ENCODE measurements around the gene ITSN2.
"Not testable (repeated sequence)": the region's sequence is repeated elsewhere in the genome, so short reads cannot be mapped to it uniquely, and the experiment has no call there.

The ITSN2 gene

DNA sequence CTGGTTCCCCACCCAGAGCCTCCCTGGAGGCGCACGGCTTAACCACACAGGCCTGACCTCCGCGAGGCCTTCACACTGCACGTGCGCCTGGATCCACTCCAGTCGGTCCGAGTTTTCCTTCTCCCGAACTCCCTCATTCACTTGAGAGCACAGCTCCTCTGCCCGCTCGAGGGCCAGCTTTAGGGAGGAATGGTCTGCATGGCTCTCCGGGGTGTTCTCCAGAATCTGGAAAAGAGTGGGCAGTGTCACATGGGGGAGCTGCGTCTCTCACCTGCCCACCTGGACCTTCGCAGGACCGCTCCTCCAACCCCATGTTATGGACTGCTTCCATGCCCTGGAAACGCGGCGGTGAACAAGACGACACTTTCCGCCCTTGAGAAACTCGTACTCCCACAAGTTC, 149.6 kb downstream of the ITSN2 start:
- DNase-seq (ENCODE audit: low spot score): no peak

DNA sequence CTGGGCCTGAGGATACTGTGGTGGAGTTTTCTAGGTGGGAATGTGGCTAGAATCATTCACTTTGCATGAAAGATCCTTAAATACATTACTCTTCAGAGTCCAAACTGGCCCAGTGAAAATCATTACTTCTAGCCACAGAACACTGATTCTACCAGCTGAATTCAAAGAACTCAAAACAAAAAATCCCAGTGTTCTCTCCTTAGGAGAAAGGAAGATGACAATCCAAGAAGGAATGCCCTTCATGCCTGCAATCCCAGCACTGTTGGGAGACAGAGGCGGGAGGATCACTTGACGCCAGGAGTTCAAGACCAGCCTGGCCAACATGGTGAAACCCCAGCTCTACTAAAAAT, 150.3 kb downstream of the ITSN2 start:
- no peak for DNase-seq (ENCODE audit: low spot score)

DNA sequence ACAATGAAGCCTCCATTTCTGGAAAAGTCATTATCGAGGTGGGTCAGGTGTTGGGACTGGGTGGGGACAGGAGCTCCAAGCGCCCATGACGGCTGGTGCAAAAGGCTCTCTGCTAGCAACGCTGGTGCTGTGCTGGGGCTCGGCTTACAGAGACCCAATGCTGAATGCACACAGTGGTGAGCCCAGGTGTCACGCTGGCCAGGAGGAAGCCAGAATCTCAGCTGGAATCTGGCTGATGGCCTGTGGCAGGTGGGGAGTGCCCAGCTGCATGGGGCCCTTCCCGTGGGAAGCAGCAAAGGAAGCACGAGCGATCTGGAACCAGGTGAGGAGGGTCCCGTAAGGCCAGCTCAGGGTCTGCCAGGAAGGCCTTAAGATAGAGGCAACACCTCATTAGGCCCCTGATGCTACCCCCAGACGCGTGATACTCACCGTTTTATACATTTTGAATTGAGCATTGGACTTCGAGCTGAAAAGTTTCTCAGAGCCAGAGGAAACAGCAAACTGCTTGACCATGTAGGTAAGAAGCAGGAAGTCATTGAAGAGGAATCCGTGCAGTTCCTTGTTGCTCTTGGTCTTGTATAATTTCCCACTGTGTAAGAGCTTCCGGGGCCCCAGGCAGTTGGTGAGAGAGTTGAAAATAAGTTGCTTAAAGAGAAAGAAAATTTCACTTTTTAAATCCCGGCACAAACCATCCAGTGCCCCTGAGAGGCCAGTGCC, 150.8 kb downstream of the ITSN2 start:
- DNase-seq (ENCODE audit: low spot score): no peak

DNA sequence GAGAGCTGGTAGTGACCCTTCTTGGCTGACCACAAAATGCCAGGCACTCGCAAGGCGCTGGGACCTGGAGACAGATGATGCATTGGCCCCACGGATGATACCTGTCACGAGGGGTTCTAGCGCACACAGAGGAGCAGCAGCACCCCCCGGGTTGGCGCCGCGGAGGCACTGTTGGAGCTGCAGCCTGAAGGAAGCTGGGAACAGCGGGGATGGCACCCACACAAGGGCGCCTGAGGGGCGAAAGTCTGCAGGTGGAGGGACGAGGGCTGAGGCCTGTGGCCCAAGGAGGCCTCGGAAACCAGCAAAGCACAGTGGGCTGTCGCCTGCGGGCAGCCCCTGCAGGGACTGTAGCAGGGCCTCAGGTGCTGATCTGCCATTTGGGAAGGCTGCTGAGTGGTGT, 151.8 kb downstream of the ITSN2 start:
- DNase-seq (ENCODE audit: low spot score): no peak

DNA sequence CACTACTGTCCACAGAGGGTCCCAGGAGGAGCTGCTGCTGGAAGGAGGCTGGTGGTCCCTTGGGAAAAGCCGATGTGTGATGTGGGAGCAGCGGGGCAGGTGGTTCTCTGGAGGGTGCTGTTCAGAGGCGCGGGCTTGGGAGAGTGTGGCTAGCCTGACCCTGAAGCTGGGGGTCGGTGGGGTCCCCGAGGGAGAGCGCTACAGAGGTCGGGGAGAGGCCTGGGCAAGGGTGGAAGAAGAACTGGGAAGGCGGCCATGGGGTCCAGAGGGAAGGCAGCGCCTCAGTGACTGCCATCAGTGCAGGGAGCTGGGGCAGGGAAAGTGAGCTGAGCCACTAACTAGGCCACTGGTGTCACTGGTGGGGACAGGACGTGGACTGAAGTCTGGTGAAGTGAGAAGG, 153.0 kb downstream of the ITSN2 start:
- no peak for DNase-seq (ENCODE audit: low spot score)

DNA sequence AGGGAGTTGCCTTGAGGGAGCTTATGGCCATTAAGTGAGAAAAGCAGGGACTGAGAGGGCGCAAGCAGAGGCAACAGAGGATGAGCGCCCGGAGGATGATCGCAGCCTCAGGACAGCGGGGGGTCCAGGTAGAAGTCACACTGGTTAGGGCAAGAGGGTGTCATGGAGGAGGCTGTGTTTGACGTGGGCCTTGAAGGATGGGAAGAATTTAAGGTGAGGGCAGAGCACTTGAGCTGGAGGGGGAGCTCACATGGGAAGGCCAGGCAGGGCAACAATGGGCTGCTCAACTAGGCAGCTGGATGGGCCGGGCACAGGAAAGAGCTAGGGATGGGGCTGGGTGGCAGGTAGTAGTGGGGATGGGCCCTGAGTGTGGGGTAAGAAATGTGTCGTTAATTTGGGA, 153.6 kb downstream of the ITSN2 start:
- DNase-seq (ENCODE audit: low spot score): no peak

DNA sequence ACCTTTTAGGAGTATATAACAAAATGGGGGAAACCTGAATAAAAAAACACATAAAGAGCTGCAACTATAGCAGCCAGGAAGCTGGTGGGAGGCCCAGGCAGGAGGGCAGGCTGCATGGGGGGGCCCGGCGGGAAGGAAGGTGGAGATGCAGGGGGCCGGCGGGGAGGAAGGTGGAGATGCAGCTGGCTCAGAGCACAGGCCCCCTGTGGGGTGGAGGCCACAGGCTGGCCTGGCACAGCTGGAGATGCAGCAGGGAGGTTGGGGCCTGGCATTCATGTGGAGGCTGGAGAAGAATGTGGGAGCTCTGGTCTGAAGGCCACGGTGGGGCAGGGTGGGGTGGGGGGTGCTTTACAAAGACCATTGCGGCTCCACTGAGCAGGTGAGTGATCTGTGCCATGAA, 154.1 kb downstream of the ITSN2 start:
- no peak for DNase-seq (ENCODE audit: low spot score)

DNA sequence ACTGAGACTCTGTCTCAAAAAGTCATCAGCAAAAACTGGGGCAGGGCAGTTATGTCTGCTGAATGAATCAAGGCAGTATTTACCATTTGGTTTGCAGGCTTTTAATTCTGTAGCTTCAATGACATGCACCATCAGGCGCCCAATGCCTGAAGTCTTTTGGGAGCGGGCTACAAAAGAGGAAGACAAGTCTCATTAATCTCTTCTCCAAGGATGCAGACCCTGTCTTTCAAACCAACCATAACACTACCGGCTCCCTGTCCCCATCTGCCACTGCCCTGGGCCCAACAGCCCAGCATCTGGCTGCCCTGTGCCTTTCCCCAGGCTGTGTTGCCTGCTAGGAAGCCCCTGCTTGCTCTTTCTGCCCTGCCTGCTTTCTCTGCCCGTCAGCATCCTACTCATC, 155.2 kb downstream of the ITSN2 start:
- no peak for DNase-seq (ENCODE audit: low spot score)

DNA sequence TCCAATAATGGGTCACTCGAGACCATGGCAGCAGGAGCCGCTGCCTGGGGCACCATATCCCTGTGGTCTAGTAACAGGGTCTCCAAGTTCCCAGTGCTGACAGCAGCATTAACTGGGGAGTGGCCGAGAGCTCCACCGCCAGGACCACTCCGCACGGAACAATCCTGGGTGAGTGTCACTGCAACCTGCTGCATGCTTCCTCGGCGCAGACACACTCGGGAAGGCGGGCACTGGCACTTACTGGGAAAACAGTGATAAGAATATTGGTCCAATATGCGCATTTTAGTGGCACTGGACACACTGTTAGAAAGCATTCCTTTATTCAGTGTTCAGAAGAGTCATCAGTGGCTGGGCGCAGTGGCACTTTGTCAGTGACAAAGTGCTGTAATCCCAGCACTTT, 155.8 kb downstream of the ITSN2 start:
- DNase-seq (ENCODE audit: low spot score): no peak

DNA sequence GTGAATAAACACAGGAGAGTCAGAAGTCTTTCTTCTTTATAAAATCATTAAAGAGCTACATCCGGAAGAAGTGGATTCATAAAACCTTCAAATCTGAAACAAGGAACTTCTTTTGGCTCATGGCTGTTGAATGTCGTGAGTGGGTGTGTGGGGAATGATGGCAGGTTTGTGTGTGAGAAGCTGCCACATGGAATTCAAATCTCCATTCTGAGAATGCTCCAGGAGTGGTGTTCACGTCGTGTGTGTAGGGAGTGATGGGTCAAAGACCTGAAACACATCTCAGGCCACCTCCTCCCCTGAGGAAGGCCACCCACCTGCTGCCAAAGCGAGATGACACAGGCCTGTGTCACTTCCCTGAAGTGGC, 156.6 kb downstream of the ITSN2 start:
- DNase-seq (ENCODE audit: low spot score): no peak

DNA sequence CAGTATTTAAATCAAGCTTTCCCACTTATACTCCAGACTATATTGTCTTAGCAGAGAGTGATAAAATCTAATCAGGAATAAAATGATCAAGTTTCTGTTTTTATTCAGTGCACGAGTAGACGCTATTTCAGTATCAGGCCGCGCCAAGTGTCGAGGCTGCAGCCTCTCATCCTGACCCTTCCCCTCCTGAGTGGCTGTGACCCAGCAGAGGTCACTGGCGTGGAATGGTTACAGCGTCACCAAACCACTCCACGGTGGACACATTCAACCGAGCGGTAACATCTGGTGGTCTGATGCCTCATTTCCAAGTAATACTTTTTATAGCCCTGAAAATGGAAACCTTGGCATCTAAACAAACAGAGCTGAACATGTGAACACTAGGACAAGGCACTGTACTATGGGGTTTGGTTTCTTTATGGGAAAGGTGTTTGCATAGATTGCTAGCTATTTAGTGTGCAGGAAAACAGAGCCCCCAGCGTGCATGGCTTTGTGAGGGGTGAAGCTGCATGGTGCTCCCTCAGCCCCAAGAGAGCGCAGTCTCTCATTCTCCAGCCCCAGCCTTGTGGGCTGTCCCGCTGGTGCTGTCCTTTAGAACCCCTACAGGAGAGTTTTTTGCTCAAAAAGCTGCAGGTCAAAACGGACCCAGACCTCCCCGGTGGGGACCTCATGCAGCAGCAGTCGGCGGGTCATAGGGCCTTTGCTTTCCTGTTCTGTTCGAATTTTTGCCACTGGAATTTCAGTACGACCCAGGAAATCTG, 157.1 kb downstream of the ITSN2 start:
- DNase-seq (ENCODE audit: low spot score): no peak

DNA sequence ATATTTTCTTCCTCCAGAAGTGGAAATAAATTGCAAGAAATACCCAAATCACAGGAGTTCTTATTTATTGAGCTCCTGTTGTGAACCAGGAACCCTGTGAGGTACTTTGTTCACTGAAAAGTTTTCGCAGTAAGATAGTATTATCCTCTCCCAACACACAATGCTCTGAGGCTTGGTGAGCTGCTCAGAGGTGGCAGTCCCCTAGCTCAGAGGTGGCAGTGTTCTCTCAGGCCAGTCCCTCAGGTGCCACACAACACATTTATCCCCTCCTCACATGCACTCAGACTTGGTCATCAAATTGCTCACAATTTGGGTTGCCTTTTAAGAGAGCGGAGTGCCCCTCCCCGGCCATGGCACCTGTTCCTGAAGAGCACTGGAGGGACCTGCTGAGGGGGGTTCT, 159.5 kb downstream of the ITSN2 start:
- DNase-seq (ENCODE audit: low spot score): no peak

DNA sequence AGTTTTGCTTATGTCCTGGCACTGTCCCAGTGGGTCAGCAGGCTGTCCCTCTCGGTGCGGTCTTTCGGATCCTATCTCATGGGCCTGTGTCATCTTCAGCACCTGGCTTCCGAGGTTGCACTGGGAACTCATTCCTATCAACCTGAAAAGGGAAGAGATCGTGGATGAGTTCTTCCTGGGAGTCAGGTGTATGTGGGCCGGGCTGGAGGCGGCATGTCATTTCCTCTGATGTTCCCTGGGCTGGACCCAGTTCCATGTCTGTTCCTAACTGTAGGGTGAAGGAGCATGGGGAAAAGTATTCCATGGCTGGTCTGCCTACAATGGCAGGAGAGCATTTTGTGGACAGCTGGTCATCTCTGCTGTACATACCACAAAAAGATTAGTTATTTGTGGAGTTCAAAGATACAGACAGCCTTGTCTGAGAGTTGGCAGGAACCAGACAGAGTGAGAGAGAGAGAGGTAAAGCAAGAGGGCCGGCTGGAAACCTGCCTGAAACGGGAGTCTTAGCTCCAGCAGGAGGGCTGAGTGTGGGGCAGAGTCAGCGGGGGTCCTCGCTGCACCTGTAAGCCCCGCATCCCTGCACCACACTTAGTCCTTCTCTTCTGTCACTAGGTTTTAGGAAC, 160.3 kb downstream of the ITSN2 start:
- no peak for DNase-seq (ENCODE audit: low spot score)

DNA sequence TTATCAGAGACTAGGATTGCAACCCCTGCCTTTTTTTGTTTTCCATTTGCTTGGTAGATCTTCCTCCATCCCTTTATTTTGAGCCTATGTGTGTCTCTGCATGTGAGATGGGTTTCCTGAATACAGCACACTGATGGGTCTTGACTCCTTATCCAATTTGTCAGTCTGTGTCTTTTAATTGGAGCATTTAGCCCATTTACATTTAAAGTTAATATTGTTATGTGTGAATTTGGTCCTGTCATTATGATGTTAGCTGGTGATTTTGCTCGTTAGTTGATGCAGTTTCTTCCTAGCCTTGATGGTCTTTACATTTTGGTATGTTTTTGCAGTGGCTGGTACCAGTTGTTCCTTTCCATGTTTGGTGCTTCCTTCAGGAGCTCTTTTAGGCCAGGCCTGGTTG, 163.1 kb downstream of the ITSN2 start:
- DNase-seq (ENCODE audit: low spot score): not testable (repeated sequence)

DNA sequence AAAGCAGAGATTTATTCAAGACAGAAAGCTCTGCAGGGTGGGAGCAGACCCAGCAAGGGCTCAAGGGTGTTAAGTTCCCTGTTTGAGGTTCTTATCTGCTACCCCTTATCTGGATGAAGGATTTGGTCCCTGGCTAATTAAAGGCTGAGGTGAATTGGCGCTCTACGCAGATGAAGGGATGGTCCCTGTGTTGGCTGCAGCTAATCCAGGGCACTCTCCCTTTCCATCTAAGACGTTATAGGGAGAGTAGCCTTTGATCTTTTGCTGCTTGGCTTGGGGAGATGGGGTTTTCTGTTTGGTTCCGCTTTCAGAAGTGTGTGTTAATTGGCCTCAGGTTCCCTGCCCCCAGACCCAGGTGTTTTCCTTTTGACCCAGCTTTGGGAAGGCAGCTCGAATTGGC, 168.5 kb downstream of the ITSN2 start:
- DNase-seq (ENCODE audit: low spot score): no peak

DNA sequence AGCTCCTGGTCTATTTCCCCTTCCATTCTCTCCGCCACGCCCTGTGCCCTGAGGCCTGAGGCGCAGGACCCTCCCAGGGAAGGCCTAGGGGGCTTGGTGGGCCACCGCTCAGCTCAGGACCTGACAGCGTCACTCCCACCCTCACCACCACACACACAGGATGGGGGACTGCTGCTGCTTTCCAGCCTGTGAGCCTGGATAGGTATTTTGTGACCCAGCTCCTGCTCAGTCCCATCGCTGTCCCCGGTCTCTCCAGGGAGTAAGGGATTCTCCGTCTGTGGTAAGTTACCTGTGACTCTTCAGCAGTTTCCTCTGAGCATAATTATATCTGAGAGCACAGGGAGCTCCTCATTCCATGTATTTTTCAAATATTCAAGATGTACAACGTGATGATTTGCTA, 169.2 kb downstream of the ITSN2 start:
- DNase-seq (ENCODE audit: low spot score): no peak

DNA sequence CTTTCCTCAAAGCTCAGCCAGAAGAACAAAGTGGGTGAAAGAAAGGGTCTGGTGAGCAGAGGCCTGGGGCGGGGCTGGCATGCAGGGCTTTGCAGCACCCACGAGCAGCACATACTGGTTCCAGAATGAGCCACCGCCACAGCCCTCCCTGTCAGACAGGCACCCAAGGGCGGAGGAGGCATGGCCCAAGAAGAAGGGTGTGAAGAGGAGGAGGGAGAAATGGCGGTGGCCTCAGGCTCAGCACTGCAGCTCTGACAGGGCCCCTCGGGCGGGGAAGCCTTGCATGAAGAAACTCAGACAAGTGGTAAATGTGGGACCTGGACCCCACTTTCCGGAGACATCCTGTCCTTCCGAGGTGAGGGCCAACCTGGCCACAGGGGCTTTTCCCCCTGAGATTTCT, 169.8 kb downstream of the ITSN2 start:
- DNase-seq (ENCODE audit: low spot score): no peak

DNA sequence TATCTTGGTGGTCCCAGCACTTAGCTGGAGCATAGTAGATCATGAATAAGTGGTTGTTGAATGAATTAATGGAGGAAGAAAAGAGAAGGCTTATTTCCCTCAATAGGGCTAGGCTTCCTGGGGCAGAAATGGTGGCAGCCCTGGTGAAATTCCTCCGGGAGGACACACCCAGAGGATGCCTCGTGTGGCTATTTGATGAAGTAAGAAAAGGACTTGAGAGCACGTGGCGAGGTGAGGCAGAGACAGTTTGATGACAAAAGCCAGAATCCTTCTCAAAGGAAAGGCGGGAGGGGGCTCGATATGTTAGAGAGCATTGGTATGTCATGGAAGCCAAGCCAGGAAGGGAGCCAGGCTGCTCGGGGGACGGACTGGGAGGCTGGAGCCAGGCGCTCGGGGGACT, 170.8 kb downstream of the ITSN2 start:
- DNase-seq (ENCODE audit: low spot score): no peak

DNA sequence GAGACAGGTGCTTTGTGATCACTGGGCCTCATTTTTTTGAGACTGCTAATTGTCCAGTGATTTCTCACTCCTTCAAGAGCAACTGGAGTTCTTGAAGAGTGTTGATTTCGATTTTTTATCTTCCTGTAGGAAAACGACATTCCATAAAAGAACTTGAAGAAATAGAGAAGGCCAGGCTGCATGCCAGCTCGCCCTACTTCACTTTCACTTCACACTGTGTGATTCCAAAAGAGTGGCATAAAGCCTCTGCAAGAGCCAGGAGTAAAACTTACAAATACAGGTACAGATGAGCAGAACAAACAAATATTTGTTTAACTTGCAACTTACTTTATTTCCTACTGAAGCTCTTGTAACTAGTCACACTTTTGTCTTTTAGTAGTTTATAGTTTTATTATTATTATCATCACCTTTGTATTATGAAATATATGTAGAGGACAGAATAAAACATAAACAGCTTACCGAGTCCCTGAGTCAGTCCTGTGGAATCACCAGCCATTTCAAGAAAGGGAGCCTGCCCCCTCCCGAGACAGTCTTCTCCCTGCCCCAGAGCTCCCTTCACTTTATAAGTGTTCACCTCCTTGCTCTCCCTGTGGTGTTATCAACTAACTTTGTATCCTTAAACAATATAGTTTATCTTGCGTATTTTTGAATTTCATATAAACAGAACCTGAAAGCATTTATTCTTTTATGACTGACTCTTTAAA, 176.8 kb downstream of the ITSN2 start:
- no peak for DNase-seq (ENCODE audit: low spot score)

DNA sequence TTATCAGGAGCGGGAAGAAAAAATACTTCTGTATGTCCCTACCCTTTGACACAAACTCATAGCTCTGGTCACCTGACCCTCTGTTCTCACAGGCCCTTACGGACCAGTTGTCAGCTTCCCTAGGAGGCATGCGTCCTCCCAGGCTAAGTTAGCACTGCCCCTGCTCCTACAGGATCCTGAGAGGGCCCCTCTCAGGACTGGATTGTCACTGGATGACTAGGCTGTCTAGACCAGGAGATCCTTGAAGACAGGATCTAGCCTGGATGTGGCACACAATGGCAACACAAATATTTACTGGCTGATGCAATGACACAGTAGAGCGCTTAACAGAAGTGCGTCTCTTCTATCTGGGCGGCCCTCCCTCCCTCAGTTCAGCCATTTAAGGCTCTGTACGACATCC, 177.8 kb downstream of the ITSN2 start:
- DNase-seq (ENCODE audit: low spot score): no peak

DNA sequence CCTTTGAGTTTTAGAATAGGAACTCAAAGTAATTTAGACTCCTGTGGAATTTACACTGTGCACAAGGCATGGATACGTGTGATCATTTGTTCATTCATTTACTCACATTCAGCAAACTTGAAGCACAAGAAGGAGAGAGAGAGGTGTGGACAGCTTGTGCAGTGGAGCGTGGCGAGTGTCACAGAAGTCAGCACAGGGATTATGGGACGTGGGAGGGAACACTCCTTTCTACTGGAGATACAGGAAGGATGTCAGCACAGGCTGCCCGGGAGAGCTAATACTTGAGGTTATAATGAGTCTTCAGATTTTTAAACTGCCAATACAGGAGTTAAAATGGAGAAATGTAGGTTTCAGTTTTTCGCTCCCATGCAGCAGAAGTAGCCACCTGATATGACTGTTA, 178.5 kb downstream of the ITSN2 start:
- DNase-seq (ENCODE audit: low spot score): no peak

DNA sequence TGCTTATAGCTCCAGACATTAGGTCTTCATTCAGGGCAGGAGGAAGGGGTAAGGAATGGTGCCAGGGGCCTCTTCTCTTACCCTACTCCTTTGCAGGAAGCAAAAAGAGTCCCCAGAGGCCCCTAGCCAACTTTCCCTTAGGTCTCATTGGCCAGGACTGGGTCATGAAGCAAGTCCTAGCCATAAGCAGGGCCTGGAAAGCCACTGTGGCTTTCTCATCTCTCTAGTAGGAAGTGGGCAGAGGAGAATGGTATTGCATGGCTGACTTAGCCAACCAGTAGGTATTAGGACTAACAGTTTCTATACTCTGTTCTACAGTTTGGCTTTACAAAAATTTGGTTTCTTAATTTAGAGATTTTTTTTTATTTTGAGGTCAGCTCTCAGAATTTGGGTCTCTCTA, 180.7 kb downstream of the ITSN2 start:
- DNase-seq (ENCODE audit: low spot score): no peak

DNA sequence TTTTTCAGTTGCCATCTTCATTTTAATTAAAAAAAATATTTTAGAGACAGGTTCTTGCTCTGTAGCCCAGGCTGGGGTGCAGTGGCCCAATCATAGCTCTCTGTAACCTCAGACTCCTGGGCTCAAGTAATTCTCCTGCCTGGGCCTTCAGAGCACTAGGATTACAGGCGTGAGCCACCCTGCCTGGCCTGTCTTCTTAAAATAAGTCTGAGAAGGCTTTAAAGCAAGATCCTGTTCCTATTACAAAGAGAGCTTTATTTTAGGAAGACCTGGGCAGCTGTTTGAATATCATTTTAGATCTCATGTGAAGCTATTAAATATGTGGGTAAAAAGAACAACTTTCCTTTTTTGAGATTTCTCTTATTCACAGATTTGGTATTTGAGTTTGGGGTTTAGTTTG, 184.0 kb downstream of the ITSN2 start:
- no peak for DNase-seq (ENCODE audit: low spot score)

Measured in GM03348 (cell line).